HG02678 (cell line): ENCODE data around the gene NPIPA1.
"Not testable (repeated sequence)": the region's sequence is repeated elsewhere in the genome, so short reads cannot be mapped to it uniquely, and the experiment has no call there.

Experiments
- ATAC-seq: cut with Tn5 transposase; IDR thresholded peaks from one replicate; pipeline ENCODE4 v1.9.1; 2021; ENCODE audit warnings: mild to moderate bottlenecking, moderate library complexity; ENCODE audit not compliant: unreplicated experiment

NPIPA1 gene

GRCh38 chr16:14975418-14976194, 38.4 kb downstream of the NPIPA1 start:
- not testable (repeated sequence) for ATAC-seq

- not testable (repeated sequence) for ATAC-seq
These were observed 39.9 kb downstream of the NPIPA1 start for GRCh38 chr16:14976971-14977736.

- ATAC-seq, result not testable (repeated sequence)
These were observed 41.0 kb downstream of the NPIPA1 start for GRCh38 chr16:14978281-14978680.

GRCh38 chr16:14978908-14979307, 41.7 kb downstream of the NPIPA1 start:
- not testable (repeated sequence) for ATAC-seq

- not testable (repeated sequence) for ATAC-seq
These were observed 44.0 kb downstream of the NPIPA1 start for GRCh38 chr16:14981234-14981633.

GRCh38 chr16:14982521-14982920, 45.3 kb downstream of the NPIPA1 start:
- not testable (repeated sequence) for ATAC-seq

- ATAC-seq, result not testable (repeated sequence)
These were observed 50.8 kb downstream of the NPIPA1 start for GRCh38 chr16:14988092-14988491.

GRCh38 chr16:14988661-14989191, 51.5 kb downstream of the NPIPA1 start:
- ATAC-seq, result not testable (repeated sequence)

- ATAC-seq, result not testable (repeated sequence)
These were observed 52.3 kb downstream of the NPIPA1 start for GRCh38 chr16:14989291-14990281.

- not testable (repeated sequence) for ATAC-seq
These were observed 56.3 kb downstream of the NPIPA1 start for GRCh38 chr16:14993277-14994151.

- ATAC-seq, result not testable (repeated sequence)
These were observed 59.5 kb downstream of the NPIPA1 start for GRCh38 chr16:14996702-14997101.

- ATAC-seq, result not testable (repeated sequence)
These were observed 61.1 kb downstream of the NPIPA1 start for GRCh38 chr16:14998300-14998699.

- ATAC-seq, result not testable (repeated sequence)
These were observed 62.6 kb downstream of the NPIPA1 start for GRCh38 chr16:14999845-15000244.
